GM15510 (cell line): ENCODE results near the gene MTMR8.

Experiments
- POLR2A ChIP-seq: IDR thresholded peaks from 3 replicates; pipeline ENCODE4 v1.6.1; 2011; ENCODE audit warnings: borderline replicate concordance; ENCODE audit not compliant: insufficient read length; ENCODE audit errors: extremely low read depth

The MTMR8 gene

DNA sequence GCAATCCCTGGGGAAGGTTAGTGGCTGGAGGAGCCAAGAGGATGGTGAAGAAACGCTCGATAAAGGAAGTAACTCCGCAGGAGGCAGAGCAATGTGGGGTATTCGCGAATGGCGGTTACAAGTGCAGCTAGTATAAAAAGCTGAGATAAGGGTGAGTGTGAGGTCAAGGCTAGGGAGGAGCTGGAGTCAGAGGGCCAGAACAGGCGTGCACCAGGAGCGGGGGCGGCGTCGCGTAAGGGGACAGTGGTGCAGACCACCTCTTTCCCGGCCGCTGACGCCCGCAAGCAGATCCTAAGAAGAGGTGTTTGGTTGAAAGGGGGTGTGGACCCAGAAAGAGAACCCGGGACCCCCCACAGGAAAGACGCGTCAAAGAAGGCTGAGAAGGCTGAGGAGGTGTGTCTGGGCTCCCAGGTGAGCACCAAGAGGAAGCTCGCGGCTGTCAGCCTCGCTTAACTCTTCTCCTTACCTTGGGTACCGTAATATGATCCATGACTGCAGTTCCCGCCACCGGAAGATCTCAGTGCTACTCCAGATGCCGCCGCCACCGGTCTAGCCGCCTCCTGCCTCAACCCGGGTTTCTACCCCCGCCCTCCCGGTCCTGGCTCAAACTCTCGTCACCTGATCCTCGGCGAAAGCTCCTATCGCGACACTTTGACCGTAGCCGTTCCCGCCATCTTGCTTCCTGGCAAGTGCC, at the start of gene MTMR8:
TSS of gene MTMR8 (minus strand) at position 579 of the 694 bp plus-strand sequence. CDS start at position 490, 89 bp downstream.
- TF ChIP-seq POLR2A: peak; percentile 38

DNA sequence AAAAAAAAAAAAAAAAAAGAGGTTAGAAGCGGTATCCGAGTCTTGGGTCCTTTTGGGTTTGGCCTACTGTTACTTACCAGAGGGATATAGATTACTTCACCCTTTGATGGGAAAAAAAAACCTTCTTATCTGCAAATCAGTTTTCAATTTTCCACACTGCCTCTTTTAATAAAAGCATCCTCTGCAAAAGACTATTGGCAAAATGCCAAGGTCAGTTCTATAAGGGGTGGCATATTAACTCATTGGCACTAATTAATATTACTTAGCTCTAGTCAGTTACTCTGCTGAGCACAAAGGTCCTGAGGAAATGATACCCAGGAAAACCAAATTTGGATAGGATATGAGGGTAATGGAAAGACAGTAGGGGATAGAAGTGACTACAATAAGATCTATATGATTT, 44.3 kb upstream of the MTMR8 start:
- TF ChIP-seq POLR2A: no peak

DNA sequence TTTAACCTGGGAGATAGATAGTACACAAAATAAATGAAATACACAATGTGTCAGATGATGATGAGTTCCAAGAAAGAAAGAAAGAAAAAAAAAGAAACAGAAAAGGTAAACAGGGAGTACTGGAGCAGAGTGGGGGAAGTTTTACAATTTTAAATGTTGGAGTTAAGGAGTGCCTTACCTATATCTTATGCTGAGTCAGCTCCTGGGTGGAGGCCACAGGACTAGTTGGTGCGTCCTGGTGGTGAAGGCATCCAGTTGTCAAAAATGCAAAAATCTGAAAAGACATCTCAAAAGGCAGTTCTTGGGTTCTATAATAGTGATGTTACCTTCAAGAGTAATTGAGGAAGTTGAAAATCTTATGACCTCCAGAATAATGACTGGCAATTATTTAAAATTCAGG, 42.4 kb upstream of the MTMR8 start:
- TF ChIP-seq POLR2A: no peak

DNA sequence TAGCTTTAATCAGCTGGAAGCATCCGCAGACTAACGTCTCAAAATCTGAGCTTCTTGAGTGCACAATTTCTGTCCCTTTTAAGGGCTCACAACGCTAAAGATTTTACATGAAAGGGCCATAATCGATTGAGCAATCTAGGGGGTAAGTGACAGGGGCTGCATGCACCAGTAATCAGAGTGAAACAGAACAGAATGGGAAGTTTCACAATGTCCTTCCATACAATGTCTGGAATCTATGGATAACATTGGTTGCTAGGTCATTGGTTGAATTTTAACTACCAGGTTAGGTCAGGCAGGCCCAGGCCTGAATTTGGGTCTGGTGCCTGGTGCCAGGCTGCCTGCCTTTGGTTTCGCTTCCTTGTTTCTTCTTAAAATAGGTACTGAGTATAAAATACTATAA, 42.0 kb upstream of the MTMR8 start:
- no peak for TF ChIP-seq POLR2A

DNA sequence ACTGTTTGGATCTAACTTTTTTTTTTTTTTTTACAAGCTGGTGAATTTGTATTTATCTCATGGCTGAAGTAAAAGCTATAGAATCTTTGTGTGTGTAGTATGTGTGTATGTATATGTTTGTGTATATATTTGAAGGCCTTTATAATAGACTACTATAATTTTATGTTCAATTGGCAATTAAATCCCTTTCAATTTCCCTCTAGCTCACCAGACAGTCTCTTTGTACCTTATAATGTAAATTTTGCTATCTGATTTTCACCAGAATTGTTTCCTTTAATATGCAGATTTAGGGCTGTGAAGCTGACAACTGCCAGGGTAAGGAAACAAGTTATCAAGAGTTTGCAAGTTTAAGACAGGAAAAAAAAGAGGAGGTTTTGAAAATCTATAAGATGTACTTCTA, 33.1 kb upstream of the MTMR8 start:
- TF ChIP-seq POLR2A: no peak

DNA sequence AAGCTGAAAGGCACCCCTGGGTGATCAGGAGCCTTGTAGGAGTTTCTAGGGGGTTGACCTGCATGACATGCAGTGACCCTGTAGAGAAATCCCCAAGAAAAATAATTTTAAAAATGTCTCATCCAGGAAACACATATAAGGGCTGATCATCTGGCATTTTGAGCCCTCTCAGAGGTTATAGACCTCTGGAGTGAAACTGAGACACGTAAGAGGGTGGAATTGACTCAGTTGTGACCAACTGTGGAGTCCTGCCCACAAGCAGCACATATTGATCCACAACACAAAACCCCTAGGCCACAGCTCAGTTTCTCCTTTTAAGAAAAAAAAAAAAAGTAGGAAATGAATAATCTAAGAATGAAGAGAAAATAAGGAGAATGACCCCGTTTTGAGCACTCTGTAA, 32.5 kb upstream of the MTMR8 start:
- no peak for TF ChIP-seq POLR2A

DNA sequence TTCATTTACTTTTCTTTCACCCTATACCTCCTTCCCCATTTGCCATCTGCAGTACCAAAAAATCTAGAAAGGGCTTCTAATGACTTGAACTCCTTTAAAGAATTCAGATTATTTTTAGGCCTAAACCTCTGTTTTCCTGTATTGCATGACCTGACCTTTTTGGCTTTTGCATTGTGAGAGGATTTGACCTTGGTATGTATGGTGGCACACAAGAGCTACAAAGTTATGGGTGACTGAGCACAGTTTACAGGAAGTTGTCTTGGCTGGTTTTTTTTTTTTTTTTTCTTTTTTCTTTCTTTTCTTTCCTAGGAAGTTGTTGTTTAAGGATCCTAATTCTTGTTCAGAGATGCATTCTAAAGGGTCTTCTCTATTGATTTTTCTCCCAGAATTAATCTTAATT, 32.0 kb upstream of the MTMR8 start:
- TF ChIP-seq POLR2A: no peak

DNA sequence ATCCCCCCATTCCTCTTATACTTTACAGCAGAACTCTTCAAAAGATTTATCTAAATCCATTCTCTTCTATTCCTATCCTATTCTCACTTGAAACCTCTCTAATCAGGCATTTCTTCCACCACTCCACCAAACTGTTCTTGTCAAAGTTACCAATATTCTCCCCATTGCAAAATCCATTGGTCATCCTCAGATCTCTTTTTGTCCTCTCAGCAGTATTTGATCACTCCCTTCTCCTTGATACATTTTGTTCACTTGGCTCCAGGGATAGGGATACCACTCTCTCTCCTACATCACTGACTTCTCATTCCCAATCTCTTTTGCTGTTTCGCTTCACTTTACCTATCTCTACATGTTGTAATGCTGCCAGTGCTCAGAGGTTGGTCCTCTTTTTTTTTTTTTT, 2.8 kb upstream of the MTMR8 start:
- no peak for TF ChIP-seq POLR2A

DNA sequence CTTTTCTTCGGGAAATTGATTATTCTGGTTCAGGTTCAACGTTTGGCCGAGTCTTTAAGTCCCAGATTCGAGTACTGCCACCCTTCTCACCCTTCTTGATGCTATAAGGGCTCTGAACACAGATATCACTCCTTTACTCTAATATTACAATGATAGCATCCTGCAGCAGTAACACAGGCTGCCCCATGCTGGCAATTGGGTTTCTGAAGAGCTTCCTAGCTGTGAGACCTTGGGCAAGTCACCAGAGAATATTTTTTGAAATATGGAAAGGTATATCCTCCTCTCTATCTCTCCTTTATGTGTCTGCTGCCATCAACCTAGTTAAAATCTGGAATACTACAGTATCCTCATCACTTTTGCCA, 297 bp upstream of the MTMR8 start:
- TF ChIP-seq POLR2A: no peak

DNA sequence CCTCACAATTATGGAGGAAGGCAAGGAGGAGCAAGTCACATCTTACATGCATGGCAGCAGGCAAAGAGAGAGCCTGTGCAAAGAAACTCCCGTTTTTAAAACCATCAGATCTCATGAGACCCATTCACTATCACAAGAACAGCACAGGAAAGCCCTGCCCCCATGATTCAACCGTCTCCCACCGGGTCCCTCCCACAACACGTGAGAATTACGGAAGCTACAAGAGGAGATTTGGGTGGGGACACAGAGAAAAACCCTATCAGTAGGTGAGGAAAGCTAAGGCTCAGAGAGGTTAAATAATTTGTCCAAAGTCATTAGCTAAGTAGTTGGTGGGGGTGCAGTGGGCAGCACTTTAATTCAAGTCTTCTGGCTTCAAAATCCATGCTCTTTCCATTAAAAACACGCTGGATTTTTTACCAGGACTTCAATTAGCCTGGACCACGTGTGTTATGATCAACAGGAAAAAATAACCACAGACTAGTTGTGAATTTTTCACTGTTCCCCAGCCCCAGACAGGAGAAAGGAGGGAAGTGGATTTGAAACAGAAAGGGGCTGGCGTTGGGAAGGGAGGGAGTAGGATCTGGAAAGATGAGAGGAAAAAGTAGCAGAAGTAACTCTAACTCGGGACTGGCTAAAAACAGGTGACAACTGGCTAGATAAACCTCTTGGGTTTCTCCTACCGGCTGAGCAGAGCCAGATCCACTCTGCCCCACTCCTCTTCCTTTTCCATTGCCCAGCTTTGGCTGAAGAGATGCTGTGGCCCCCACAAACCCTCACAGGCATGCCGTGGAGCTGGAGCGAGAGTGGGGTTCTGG, 986 bp downstream of the MTMR8 start:
- TF ChIP-seq POLR2A: no peak

DNA sequence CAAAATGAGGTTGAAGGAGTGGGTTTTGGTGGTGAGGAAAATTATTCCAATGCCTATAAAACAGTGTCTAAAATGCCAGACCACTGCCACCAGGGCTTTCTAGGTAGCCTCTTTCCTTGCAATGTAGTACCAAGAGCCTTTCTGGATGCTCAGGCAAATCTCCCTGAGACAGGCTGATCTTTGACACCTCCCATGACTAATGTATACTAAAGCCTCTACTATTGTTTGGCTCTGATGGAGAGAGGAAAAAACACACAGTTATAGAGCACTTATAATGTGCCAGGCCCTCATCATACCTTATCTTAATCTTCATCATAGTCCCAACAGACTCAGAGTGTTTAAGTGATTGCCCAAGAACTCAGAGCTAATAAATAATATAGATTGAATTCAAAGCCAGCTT, 5.8 kb downstream of the MTMR8 start:
- TF ChIP-seq POLR2A: no peak

DNA sequence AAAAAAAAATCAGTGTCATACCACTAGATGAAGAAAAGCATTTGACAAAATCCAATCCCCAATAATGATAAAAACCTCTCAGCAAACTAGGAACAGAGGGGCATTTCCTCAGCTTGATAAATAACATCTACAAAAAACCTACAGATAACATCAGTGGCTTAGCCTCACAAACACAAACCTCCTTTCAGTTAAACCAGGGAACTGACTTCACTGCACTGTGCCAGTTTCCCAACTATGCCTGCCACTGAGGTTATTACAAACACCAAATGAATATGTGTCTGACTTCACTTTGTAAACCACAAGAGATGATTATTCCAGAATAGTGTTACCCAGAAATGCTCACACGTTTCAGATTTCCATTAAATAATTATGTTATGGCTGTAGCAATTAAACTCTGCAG, 15.3 kb downstream of the MTMR8 start:
- TF ChIP-seq POLR2A: no peak

DNA sequence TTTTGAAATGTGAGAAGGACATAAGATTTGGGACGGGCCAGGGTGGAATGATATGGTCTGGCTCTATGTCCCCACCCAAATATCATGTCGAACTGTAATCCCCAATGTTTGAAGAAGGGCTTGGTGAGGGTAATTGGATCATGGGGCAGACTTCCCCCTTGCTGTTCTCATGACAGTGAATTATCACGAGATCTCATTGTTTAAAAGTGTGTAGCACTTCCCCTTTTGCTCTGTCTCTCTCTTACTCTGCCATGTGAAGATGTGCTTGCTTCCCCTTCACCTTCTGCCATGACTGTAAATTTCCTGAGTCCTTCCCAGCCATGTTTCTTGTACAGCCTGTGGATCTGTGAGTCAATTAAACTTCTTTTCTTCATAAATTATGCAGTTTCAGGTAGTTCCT, 17.5 kb downstream of the MTMR8 start:
- TF ChIP-seq POLR2A: no peak

DNA sequence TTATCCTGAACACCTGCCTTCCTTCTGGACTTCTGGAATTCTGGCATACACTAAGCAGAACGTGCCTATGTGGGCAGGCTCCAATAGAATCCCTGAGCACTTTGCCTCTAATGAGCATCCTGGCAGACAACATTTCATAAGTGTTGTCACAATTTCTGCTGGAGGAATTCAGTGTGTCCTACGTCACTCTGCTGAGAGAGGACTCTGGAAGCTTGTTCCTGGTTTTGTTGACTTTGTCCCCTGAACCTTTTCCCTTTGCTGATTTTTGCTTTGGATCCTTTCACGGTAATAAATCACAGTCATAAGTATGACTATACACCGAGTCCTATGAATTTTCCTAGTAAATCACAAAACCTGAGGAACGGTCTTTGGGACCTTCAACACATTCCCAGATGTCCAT, 43.2 kb downstream of the MTMR8 start:
- TF ChIP-seq POLR2A: no peak

DNA sequence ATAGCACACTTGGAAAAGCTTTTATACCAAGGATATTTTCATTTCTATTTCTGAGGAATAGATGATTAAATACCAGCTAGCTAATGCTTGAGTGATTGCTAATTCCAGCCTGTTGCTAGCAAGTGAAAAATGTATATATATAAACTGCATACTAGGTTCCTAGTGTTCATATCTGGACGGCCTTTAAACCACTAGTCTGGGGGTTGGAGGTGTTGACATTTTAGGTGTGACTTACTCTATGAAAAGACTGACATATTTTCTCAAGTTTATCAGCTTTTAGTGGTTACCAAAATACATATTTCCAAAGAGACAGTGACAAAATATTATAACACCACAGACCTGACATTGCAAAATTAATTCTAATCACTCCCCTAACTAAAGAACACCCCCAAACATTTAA, 44.7 kb downstream of the MTMR8 start:
- no peak for TF ChIP-seq POLR2A

DNA sequence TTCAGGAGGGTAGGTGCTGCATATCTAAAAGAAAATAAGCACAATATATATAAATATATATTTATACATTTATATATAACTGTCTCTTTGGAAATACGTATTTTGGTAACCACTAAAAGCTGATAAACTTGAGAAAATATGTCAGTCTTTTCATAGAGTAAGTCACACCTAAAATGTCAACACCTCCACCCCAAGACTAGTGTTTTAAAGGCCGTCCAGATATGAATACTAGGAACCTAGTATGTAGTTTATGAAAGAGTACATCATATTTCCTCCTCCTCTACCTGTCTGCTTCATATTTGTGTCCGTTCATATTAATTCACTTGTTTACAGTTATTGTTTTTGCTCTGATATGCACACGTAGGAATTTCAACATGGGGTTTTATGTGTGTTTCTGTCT, 45.2 kb downstream of the MTMR8 start:
- no peak for TF ChIP-seq POLR2A

DNA sequence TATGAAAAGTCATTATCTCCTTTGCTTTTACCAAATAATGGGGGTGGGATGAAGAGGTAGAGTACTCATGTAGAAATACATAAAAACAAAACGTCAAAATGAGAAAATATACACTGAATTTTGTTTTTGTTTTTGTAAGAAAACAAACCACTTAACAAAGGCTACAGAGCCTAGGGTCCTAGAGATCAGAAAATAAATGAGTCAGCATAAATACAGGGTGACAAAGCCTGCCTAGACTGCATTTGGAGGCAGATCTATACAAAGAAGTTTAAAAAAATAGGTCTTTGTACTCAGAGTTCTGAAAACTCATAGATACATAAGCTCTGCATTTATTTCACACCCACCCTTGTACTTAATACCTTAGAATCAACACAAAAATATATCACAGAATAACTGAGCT, 52.4 kb downstream of the MTMR8 start:
- no peak for TF ChIP-seq POLR2A

DNA sequence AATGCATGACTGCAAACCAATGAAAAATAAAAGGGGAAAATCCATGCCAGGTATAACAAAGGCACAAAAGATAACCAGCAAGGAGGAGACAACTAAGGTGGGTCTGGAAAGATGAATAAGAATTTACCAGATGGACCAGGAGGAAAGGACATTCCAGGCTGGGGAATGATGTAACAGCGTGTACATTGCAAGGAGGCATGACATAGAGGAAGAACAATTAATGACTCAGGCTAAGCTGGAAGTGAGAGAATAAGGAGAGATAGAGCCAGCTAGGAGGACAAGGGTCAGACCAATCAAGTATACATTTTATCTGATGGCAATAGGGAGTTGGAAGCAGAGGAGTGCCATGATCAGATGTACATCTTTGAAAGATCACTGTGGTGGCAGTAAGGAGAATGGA, 57.0 kb downstream of the MTMR8 start:
- TF ChIP-seq POLR2A: no peak

DNA sequence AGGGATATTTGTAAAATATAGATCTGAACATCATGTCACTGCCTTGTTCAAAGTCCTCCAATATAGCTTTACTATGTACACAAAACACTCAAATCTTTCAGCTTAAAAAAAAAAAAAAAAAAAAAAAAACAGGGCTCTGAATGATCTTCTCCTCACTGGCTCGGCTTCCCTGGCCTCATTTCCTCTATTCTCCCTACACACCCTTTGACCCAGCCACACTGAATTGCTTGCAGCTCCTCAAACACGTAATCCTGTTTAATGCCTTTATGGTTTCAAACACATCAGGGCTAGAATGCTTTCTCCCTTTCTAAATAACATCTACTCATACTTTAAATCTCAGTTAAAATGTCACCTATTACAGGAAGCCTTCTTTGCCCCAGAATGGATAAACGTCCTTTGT, 60.8 kb downstream of the MTMR8 start:
- TF ChIP-seq POLR2A: no peak
